SU-DHL-6 (cell line): Measurements from ENCODE around the gene DDX17.

Experiments
- H2AFZ ChIP-seq: fragments of 200-600 bp; sonication (generic); 2 replicates; pipeline ENCODE4 v1.6.1; 2014; ENCODE audit warnings: low read depth, mild to moderate bottlenecking, moderate library complexity, mixed read lengths, antibody characterized with exemption, low read length; ENCODE audit not compliant: severe bottlenecking
- H3F3A ChIP-seq: fragments of 200-600 bp; shearing (Covaris generic); 2 replicates; pipeline ENCODE4 v1.6.0; 2016; ENCODE audit warnings: antibody characterized with exemption, mild to moderate bottlenecking; ENCODE audit not compliant: insufficient read depth
- H3K27ac ChIP-seq: fragments of 200-600 bp; sonication (generic); 2 replicates; pipeline ENCODE4 v1.5.1; 2016; ENCODE audit warnings: low read depth, mild to moderate bottlenecking, low read length, moderate library complexity, mixed read lengths
- H3K27me3 ChIP-seq: fragments of 200-600 bp; sonication (generic), shearing (Covaris generic); 2 replicates; pipeline ENCODE4 v1.6.0; 2014; ENCODE audit warnings: mild to moderate bottlenecking, low read length
- H3K36me3 ChIP-seq: fragments of 200-600 bp; sonication (generic); 2 replicates; pipeline ENCODE4 v1.6.1; 2014; ENCODE audit warnings: mild to moderate bottlenecking, low read length, mixed read lengths
- H3K4me2 ChIP-seq: fragments of 300-600, 200-600 bp; shearing (Covaris generic), sonication (generic); 2 replicates; pipeline ENCODE4 v1.6.0; 2014; ENCODE audit warnings: low read length, low read depth, mild to moderate bottlenecking; ENCODE audit not compliant: poor library complexity, severe bottlenecking
- H3K4me3 ChIP-seq: fragments of 200-600 bp; sonication (generic); 2 replicates; pipeline ENCODE4 v1.5.1; 2014; ENCODE audit warnings: antibody characterized with exemption, low read length, mild to moderate bottlenecking, mixed read lengths; ENCODE audit not compliant: insufficient read depth, poor library complexity, severe bottlenecking
- H3K79me2 ChIP-seq: fragments of 200-600 bp; sonication (generic); 2 replicates; pipeline ENCODE4 v1.6.1; 2014; ENCODE audit warnings: mild to moderate bottlenecking, low read length, moderate library complexity; ENCODE audit not compliant: insufficient read depth
- H3K9ac ChIP-seq: fragments of 200-600 bp; sonication (generic); 2 replicates; pipeline ENCODE4 v1.7.0; 2014; ENCODE audit warnings: mild to moderate bottlenecking, low read length
- H3K9me2 ChIP-seq: fragments of 200-600 bp; sonication (generic); replicated peaks from 2 replicates; pipeline ENCODE4 v1.6.1; 2014; ENCODE audit warnings: low read length; ENCODE audit not compliant: insufficient read depth
- H3K9me3 ChIP-seq: fragments of 200-600 bp; sonication (generic); 2 replicates; pipeline ENCODE4 v1.6.1; 2014; ENCODE audit warnings: low read length, mixed read lengths; ENCODE audit not compliant: insufficient read depth
- H4K20me1 ChIP-seq: fragments of 200-600 bp; sonication (generic); 2 replicates; pipeline ENCODE4 v1.6.1; 2014; ENCODE audit warnings: low read depth, mild to moderate bottlenecking, antibody characterized with exemption, low read length, moderate library complexity, mixed read lengths
- CTCF ChIP-seq: fragments of 200-600 bp; sonication (generic); IDR thresholded peaks from one replicate; pipeline ENCODE4 v1.5.1; 2017; ENCODE audit warnings: antibody characterized with exemption, mild to moderate bottlenecking, low read length, moderate library complexity; ENCODE audit not compliant: insufficient read depth, poor library complexity, severe bottlenecking
- EZH2phosphoT487 ChIP-seq: fragments of 200-600 bp; sonication (generic), shearing (Covaris generic); conservative IDR thresholded peaks from 2 replicates; pipeline ENCODE4 v1.6.1; 2018; ENCODE audit warnings: mild to moderate bottlenecking, antibody characterized with exemption, low read length, moderate library complexity, mixed read lengths

The DDX17 gene

DNA sequence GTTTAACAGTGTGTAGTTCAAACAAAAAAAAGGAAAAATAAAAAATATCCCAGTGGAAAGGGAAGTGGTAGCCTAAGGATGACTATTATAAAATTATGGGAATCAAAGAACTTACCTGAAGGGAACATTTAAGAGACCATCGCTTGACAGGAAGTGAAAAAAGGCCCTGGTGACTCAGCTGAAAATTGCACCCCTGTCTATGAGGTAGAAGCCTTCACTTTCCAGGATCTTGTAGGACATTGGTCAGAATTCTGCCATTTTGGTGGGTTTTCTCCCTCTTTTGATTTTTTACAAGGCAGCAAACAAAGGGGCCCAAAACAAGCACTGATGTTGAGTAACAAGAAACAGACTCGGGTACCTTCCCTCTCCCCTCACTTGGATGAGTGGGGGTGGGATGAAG is 15.6 kb downstream of the DDX17 start:
- H3K9me2 ChIP-seq, result no peaks in the 10 kb centered on the region
- H3K79me2 ChIP-seq, result peaks cover 8% of the 10 kb centered on the region
- no peak overlapping the region for H3K4me3 ChIP-seq
- no peak overlapping the region for H3K9ac ChIP-seq
- no peak overlapping the region for H3K27ac ChIP-seq
- peaks cover 82% of the 10 kb centered on the region for H3K36me3 ChIP-seq
- H4K20me1 ChIP-seq, result peaks cover 11% of the 10 kb centered on the region; the same call in 1 of the 2 replicates
- no peak overlapping the region for H2AFZ ChIP-seq
- no peaks in the 10 kb centered on the region for H3K9me3 ChIP-seq
- TF ChIP-seq CTCF, result no peak
- no peak for TF ChIP-seq EZH2phosphoT487
- H3K27me3 ChIP-seq, result no peaks in the 10 kb centered on the region
- no peak overlapping the region for H3K4me2 ChIP-seq
- peaks cover 33% of the 10 kb centered on the region; the same call in 1 of the 2 replicates for H3F3A ChIP-seq

DNA sequence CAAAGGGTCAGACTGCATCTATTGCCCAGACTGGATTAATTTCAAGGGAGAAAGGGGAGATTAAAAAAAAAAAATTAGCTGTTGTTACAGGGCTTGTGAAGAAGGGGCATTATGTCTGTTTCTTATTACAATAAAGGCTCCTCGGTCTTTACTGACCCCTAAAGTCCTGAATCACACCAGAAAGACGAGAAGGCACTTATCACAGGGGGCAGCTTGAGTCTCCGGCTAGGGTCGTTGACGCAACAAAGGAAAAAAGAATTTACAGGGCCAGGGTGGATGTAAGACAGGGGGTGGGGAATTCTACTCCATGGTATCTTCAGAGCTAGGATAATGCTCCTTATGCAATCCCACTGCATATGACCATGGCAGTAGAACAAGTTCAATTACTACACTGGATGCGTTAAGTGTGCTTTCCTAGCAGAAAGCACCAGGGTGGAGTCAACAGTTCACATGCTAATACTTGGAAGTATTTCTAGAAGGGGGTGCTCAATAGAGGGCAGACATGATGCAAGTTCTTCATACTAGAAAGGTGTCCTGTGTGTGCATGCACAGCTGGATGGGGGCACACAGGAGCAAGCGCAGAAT is 16.5 kb downstream of the DDX17 start:
- Histone ChIP-seq H2AFZ (no peak overlapping the region), H3K27ac (no peak overlapping the region), H4K20me1 (peaks cover 11% of the 10 kb centered on the region; the same call in 1 of the 2 replicates), H3K27me3 (no peaks in the 10 kb centered on the region), H3K9me2 (no peaks in the 10 kb centered on the region), H3K4me2 (no peak overlapping the region), H3F3A (peaks cover 37% of the 10 kb centered on the region; the same call in 1 of the 2 replicates), H3K79me2 (peaks cover 6% of the 10 kb centered on the region), H3K4me3 (no peak overlapping the region), H3K9ac (no peak overlapping the region), H3K9me3 (no peaks in the 10 kb centered on the region), H3K36me3 (peaks cover 82% of the 10 kb centered on the region)
- TF ChIP-seq CTCF (no peak), EZH2phosphoT487 (no peak)

GRCh38 chr22:38489142-38489541 is 17.0 kb downstream of the DDX17 start:
- Histone ChIP-seq H3K36me3 (peaks cover 82% of the 10 kb centered on the region), H4K20me1 (peaks cover 8% of the 10 kb centered on the region; the same call in 1 of the 2 replicates), H3K4me2 (no peak overlapping the region), H3F3A (peaks cover 37% of the 10 kb centered on the region), H3K79me2 (peaks cover 4% of the 10 kb centered on the region), H3K9me2 (no peaks in the 10 kb centered on the region), H2AFZ (no peak overlapping the region), H3K4me3 (no peak overlapping the region), H3K27ac (no peak overlapping the region), H3K27me3 (no peaks in the 10 kb centered on the region), H3K9ac (no peak overlapping the region), H3K9me3 (no peaks in the 10 kb centered on the region)
- TF ChIP-seq CTCF (no peak), EZH2phosphoT487 (no peak)
